MCF 10A (cell line): Measurements from ENCODE around the gene DET1. TPM values are rescaled to one million over a fixed set of nuclear protein-coding genes. Genes with fewer than 3 reads are reported as not detected.
"Not testable (repeated sequence)": the region's sequence is repeated elsewhere in the genome, so short reads cannot be mapped to it uniquely, and the experiment has no call there.

Source experiments
- BruUV-seq: library from RNA; stranded (reverse); fragments of 400-500 nt; replicated peaks from 2 replicates; lab custom pipeline; 2021; lab: Mats Ljungman, UMichigan
- CTCF ChIA-PET: fragments of 300-600 bp; sonication (Branson Sonifier 250); formaldehyde crosslinking; extraction: SDS; loops from one replicate; lab custom pipeline; 2021; ENCODE audit warnings: antibody characterized with exemption, inconsistent platforms; lab: Yijun Ruan, JAX
- POLR2A ChIA-PET: fragments of 300-600, 350-650 bp; sonication (Branson Sonifier 250); formaldehyde crosslinking; extraction: SDS; loops from one replicate; lab custom pipeline; 2020; ENCODE audit warnings: antibody characterized with exemption, inconsistent platforms; lab: Yijun Ruan, JAX
- DNase-seq: peaks from one replicate; pipeline ENCODE4 v3.0.0-alpha.2; 2018; ENCODE audit not compliant: unreplicated experiment
- H3K27ac Mint-ChIP-seq: one replicate; pipeline ENCODE4 v1.8.0; 2022; ENCODE audit warnings: mild to moderate bottlenecking, low read depth, mixed read lengths; ENCODE audit not compliant: unreplicated experiment
- H3K27me3 Mint-ChIP-seq: one replicate; pipeline ENCODE4 v1.8.0; 2022; ENCODE audit warnings: mixed read lengths; ENCODE audit not compliant: insufficient read depth, unreplicated experiment
- H3K36me3 Mint-ChIP-seq: one replicate; pipeline ENCODE4 v1.8.0; 2022; ENCODE audit warnings: mild to moderate bottlenecking, moderate library complexity, mixed read lengths; ENCODE audit not compliant: insufficient read depth, unreplicated experiment
- H3K4me1 Mint-ChIP-seq: one replicate; pipeline ENCODE4 v1.8.0; 2022; ENCODE audit warnings: mixed read lengths; ENCODE audit not compliant: insufficient read depth, unreplicated experiment
- H3K4me3 Mint-ChIP-seq: one replicate; pipeline ENCODE4 v1.8.0; 2022; ENCODE audit warnings: mild to moderate bottlenecking, moderate library complexity, mixed read lengths; ENCODE audit not compliant: unreplicated experiment
- H3K9me3 Mint-ChIP-seq: one replicate; pipeline ENCODE4 v1.8.0; 2022; ENCODE audit warnings: mixed read lengths; ENCODE audit not compliant: unreplicated experiment
- intact Hi-C: fragments of 100-400 bp; cut with micrococcal nuclease; formaldehyde crosslinking; loops from 2 replicates; pipeline ENCODE4 v1.14.1; 2022
- total RNA-seq: library from RNA; stranded (reverse); gene quantifications from 2 replicates; pipeline ENCODE4 v1.2.3, GENCODE V29; 2022
- TF ChIP-seq, protein P1 (sequence below): fragments of 200-600 bp; IDR thresholded peaks from one replicate; pipeline ENCODE4 v1.8.0; 2022; ENCODE audit warnings: antibody characterized with exemption, mild to moderate bottlenecking; ENCODE audit not compliant: unreplicated experiment

Gene DET1
- total RNA-seq, 1 experiment from 2014 or later: 5.1 TPM

DNA sequence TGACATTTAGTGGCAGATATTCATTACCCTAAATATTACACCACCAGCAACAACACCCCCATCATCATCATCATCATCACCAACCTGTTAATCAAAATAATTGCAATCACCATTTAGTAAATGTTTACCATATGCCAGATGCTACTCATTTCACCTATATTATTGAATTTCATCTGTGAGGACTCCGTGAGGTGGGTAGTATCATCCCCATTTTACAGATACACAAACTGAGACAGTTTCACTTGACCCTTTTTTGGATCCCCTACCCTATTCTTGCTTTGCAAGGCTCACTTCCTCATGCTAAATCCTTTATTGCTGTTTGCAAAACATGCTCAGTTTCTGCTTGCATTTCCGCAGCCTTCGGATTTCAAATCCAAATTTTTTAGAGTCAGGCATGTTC, 18.3 kb upstream of the DET1 start:
- ChIA-PET CTCF (interaction anchor here (0.6 kb wide), 1 partner anchor 51 kb away, joined by 3 read pairs; no protein-coding TSS in a partner anchor), POLR2A (no interaction called here)
- no peak for DNase-seq
- H3K27me3 Mint-ChIP-seq: peaks cover 20% of the 10 kb centered on the region
- TF ChIP-seq, protein P1, sequence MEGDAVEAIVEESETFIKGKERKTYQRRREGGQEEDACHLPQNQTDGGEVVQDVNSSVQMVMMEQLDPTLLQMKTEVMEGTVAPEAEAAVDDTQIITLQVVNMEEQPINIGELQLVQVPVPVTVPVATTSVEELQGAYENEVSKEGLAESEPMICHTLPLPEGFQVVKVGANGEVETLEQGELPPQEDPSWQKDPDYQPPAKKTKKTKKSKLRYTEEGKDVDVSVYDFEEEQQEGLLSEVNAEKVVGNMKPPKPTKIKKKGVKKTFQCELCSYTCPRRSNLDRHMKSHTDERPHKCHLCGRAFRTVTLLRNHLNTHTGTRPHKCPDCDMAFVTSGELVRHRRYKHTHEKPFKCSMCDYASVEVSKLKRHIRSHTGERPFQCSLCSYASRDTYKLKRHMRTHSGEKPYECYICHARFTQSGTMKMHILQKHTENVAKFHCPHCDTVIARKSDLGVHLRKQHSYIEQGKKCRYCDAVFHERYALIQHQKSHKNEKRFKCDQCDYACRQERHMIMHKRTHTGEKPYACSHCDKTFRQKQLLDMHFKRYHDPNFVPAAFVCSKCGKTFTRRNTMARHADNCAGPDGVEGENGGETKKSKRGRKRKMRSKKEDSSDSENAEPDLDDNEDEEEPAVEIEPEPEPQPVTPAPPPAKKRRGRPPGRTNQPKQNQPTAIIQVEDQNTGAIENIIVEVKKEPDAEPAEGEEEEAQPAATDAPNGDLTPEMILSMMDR: no peak
- no peak overlapping the region for H3K27ac Mint-ChIP-seq
- H3K9me3 Mint-ChIP-seq: no peaks in the 10 kb centered on the region
- BruUV-seq: no TSS peak
- H3K4me1 Mint-ChIP-seq: no peaks in the 10 kb centered on the region
- intact Hi-C loops: no loop called here
- no peak overlapping the region for H3K4me3 Mint-ChIP-seq
- no peaks in the 10 kb centered on the region for H3K36me3 Mint-ChIP-seq

DNA sequence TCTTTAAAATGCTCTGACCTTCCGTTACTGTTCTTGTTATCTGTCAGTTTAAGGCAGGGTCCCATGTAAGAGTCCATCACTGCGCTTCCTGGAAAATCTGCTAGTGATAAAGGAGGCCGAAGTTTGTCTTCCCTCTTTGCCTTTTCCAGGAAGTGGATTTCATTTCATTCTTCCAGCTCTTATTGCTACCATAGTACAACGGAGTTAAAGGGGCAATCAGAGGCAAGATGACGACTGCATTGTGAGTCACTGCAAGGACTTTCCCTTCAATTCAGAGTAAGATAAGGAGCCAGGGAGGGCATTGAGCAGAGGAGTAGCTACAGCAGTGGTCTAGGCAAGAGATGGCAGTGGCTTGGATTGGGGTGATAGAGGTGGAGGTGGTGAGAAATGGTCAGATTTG, 17.2 kb upstream of the DET1 start:
- POLR2A ChIA-PET: no interaction called here
- intact Hi-C loops: no loop called here
- H3K27ac Mint-ChIP-seq: no peak overlapping the region
- no peaks in the 10 kb centered on the region for H3K36me3 Mint-ChIP-seq
- no TSS peak for BruUV-seq
- TF ChIP-seq, protein P1: no peak
- CTCF ChIA-PET: no interaction called here
- peaks cover 6% of the 10 kb centered on the region for H3K9me3 Mint-ChIP-seq
- peaks cover 28% of the 10 kb centered on the region for H3K27me3 Mint-ChIP-seq
- no peak for DNase-seq
- no peak overlapping the region for H3K4me3 Mint-ChIP-seq
- no peaks in the 10 kb centered on the region for H3K4me1 Mint-ChIP-seq

GRCh38 chr15:88559565-88559964, 13.1 kb upstream of the DET1 start:
- H3K9me3 Mint-ChIP-seq, DNase-seq, POLR2A ChIA-PET, CTCF ChIA-PET, H3K4me1 Mint-ChIP-seq, BruUV-seq, intact Hi-C loops, H3K27ac Mint-ChIP-seq, H3K36me3 Mint-ChIP-seq, H3K4me3 Mint-ChIP-seq: not testable (repeated sequence)
- peaks cover 31% of the 10 kb centered on the region for H3K27me3 Mint-ChIP-seq

DNA sequence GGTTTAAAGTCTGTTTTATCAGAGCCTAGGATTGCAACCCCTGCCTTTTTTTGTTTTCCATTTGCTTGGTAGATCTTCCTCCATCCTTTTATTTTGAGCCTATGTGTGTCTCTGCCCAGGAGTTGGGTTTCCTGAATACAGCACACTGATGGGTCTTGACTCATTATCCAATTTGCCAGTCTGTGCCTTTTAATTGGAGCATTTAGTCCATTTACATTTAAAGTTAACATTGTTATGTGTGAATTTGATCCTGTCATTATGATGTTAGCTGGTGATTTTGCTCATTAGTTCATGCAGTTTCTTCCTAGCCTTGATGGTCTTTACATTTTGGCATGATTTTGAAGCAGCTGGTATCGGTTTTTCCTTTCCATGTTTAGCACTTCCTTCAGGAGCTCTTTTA, 11.5 kb upstream of the DET1 start:
- H3K9me3 Mint-ChIP-seq, H3K27ac Mint-ChIP-seq, BruUV-seq, H3K4me3 Mint-ChIP-seq, DNase-seq, CTCF ChIA-PET, H3K4me1 Mint-ChIP-seq, intact Hi-C loops, POLR2A ChIA-PET, H3K36me3 Mint-ChIP-seq: not testable (repeated sequence)
- H3K27me3 Mint-ChIP-seq: peaks cover 31% of the 10 kb centered on the region

- intact Hi-C loops: loop anchor here (5.0 kb wide), 2 partner anchors 74 to 81 kb away; partner anchors contain the start of genes AEN, MRPL46 and MRPS11
- H3K9me3 Mint-ChIP-seq, H3K36me3 Mint-ChIP-seq, H3K27ac Mint-ChIP-seq, CTCF ChIA-PET, H3K4me1 Mint-ChIP-seq, H3K27me3 Mint-ChIP-seq, H3K4me3 Mint-ChIP-seq, DNase-seq, BruUV-seq: not testable (repeated sequence)
- POLR2A ChIA-PET: interaction anchor here (0.7 kb wide), 1 partner anchor 740 kb away, joined by 3 read pairs; no protein-coding TSS in a partner anchor
These were observed 1.5 kb upstream of the DET1 start for GRCh38 chr15:88548009-88548408.

- intact Hi-C loops: loop anchor here (5.0 kb wide), 2 partner anchors 77 to 78 kb away; partner anchors contain the start of genes AEN, MRPL46 and MRPS11
These were observed 768 bp downstream of the DET1 start for GRCh38 chr15:88545578-88546247.

More at GRCh38 chr15:88545578-88546247, 768 bp downstream of the DET1 start:
- Mint-ChIP-seq H3K4me3 (peak overlapping the region; percentile 79), H3K27ac (peak overlapping the region; percentile 78)
- POLR2A ChIA-PET, H3K9me3 Mint-ChIP-seq, H3K36me3 Mint-ChIP-seq, BruUV-seq, H3K4me1 Mint-ChIP-seq, H3K27me3 Mint-ChIP-seq, CTCF ChIA-PET, DNase-seq: not testable (repeated sequence)
